T-helper 9 cell (primary cell): ENCODE data around the gene GRID1.

Experiments
- DNase-seq: peaks from one replicate; pipeline ENCODE4 v3.0.0-alpha.2; 2020

GRID1 gene

DNA sequence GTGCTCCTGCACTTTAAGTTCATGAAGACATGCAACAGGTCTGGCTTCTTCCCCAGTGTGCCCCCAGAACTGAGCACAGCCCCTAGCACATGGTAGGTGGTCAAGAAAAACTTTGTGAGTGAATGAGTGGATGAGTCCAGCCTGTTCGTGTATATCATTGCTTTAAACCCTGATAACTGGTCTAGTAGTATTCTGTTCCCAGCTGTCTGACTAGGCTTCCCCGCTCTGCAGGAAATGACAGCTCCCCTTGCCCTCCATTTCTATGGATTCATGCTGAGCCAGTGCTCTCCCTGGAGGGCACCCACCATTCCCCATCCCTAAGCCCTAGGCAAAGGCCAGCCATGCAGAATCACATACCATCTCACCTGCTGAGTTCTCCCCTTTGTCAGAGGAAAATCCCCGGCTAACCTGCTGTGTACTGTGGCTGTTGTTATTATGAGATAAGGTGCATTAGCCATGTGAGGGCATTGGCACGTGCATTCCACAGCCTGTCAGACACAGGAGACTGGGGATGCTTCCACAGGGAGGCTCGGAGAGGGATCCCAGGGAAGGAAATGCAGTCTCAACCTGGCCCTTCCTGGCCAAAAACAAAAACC is 698.9 kb downstream of the GRID1 start:
- DNase-seq, result no peak

DNA sequence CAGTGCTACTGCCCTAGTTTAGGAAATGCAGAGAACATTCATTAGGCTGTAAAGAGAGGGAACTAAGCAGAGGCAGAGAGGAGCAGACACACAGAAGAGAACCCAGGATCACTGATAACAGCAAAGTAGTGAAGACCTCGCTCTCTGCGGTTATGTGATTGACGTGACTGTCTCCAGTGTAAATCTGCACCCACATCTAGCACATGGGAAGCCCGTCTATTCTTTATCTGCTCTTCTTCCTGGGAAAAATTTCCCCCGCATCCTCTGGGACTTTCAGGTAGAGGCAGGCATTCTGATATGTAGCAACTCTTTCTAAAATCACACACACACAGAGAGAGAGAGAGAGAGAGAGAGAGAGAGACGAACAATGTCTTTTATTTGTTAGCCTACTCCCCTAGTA is 699.6 kb downstream of the GRID1 start:
- no peak for DNase-seq

DNA sequence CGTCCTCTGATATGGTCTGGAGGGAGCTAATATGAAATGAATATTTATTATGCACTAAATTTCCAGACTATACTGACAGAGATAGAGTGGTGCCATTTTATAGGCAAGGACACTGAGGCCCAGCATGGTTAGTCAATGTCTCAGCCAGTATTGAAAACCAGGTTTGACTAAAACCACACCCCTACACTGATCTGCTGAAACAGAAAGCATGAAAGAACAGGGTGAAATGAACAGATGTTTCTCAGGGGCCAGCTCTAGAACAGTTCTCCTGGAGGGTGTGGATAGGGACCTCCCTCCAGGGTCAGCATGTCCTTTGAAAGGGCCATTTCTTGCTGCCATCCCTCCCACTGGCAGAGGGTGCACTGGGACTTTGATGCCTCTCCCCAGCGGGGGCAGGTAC is 700.5 kb downstream of the GRID1 start:
- no peak for DNase-seq

DNA sequence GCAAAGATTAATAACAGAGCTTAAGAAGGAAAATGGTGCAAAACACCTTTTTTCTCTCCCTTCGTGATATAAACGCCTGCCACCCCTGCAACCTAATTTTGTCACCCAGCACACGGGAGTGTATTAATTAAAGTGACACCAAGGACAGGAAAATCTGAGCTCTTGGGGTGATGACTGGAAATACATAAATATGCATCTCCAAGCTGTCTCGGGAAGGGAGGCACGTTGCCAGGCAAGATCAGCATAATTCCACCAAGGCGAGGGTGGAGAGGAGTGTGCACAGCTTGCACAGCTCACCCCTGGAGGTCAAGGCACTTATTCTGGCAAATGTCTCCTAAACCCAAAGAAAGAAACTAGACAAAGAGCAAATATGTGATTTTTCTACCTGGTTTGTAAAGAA is 700.9 kb downstream of the GRID1 start:
- no peak for DNase-seq

DNA sequence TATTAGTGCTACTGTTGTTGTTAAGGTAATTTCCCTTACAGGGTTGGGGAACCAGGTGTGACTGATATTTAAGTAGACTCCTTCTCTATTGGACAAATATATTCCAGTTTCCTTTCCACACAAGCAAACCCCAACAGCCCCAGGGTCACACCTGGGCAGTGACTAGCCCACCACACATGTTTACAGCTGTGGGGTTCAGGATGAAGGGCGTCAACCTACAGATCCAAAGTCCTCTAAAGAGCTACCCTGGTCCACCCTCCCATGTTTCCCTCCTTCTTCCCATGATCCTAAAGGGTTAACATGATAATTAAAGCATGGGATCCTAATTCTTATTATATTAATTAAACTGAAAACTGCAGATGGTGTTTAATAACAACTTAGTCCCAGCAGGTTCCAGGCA is 701.5 kb downstream of the GRID1 start:
- no peak for DNase-seq

DNA sequence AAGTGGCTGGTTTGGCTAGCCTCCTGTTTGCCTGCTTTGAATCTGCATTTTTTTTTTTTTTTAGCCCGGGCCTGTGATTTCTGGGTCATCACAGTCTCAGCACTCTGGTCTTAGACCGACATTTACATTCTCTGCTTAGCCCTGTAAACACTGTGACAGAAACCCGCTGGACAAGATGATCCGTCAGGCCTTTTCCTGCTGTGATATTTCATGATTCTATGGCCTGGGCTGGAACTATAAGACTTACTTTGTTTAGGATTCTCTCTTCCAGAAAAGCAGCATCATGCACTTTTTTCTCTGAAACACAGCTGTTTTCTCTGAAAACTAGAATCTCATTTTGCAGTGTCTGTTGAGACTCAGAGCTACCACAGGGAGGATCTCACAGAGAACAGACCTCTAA is 705.5 kb downstream of the GRID1 start:
- no peak for DNase-seq

DNA sequence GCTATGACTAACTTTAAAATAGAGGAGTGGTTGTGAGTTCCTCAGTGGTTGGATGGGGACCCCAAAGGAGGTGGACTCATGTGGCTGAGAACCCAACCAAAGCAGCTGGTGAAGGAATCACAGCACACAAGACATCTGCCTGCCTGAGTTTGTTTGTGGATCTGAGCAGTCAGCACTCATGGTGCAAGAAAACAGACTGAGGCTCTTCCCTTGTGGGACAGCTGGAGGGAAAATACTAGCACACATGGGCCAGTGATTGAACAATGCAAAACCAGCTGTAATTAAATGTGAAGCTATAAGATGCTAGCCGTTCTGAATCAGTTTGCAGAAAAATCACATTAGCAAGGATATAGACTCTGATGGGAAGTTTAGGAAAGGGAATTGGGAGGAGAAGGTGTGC is 707.3 kb downstream of the GRID1 start:
- DNase-seq, result no peak

DNA sequence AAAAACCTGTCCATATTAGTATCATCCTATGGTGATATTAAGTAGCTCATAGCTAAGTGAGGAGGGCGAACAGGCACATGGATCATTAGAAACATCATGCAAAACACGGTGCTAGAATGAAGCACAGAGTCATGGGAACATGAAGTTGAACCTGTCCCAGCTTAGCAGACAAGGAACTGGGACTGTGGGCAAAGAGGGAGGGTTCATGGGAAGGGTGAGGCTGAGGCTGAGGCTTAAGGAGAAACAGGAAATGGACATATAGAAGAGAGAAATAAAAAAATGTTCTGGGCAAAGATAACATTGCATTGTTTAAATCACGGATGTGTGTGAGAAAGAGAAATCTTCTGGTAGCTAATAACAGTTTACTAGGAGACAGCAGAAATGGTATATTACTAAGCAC is 708.1 kb downstream of the GRID1 start:
- DNase-seq, result no peak

DNA sequence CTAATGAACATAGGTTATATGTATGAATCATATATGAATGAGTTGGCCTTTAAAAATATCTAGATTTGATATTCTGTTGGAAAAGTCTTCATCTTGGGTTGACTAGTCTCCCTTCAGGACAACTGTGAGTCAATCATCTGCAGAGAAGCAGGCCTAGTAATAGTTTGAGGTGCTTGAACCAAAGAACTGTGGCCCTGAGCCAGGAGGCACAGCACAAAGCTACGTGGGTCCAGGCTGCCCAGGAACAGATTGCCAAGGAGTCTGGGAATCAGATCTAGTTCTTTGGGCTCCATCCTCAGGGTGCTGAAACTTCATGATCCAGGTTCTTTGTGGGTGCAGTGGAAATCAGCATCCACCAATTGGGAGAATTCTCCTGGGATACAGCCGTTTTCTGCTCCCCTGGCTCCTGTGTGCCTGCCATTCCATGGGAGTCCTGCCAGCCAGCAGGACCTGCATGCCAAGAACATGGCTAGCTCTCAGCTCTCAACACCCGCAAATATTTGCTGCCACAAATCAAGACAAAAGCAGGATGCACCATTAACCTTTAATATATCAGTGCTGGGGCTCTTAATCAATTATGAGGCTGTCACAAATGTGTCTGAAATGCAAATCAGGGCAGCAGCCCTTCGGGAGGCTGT is 709.0 kb downstream of the GRID1 start:
- no peak for DNase-seq

DNA sequence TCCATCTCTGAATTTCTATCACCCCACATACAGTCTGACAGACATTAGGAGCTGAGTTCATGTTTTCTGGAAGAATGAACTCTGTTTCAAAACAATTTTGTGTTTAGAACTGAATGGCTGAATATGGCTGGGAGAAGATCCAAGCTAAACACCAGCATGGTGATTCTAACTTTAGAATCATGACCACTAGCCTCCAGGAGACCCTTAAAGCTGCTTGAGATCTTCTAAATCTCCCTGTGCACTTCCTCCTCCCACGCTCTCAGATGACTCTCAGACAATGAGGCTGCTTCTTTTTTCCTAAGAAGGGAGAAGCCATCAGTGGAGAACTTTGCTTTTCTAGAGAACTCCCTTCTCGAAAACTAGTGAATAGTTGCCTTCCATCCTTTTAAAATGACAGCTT is 711.2 kb downstream of the GRID1 start:
- no peak for DNase-seq

DNA sequence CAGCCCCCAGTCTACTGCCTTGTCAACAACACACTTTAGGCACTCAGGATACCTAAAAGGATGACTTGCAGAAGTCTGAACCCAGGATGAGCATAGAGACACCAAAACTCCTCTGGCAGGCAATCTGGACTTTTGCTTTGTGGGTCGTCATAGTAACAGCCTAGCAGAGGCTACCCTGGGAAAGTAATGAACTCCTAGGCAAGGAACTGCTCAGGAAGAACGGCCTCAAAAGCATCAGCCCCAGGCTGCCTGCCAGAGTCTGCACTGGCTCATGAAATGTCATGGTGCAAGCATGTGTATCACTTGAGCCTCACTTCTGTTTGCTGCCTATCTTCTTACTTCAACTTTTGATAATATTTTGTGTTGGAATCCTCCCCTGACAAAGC is 715.1 kb downstream of the GRID1 start:
- DNase-seq, result no peak

DNA sequence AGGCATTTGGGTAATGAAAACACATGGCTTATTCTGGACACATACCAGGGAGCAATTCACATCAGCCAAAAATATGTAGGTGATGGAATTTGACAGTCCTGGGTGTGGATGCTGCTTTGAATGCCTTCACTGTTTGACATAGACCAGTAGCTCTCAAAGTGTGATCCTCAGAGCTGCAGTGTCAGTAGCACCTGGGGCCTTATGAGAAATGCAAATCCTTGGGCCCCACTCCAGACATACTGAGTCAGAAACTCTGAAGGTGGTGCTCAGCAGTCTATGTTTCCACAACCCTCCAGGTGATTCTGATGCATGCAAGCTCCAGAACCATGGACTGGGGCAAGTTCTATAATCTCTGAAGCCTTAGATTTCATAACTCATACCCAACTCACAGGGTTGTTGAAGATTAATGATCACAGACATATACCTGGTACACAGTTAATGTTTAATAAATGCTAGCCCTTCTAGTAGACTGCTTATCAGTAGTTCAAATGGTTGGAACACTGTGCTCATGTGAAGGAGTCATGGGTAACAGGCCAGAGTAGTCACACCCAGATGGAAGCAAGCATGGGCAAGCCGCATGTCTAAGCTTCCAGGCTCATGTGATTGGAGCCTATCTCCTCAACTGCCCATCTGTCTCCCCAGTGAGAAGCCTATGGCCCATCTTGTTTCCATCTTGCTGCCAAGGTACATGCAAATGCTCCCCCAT is 715.7 kb downstream of the GRID1 start:
- DNase-seq, result no peak

DNA sequence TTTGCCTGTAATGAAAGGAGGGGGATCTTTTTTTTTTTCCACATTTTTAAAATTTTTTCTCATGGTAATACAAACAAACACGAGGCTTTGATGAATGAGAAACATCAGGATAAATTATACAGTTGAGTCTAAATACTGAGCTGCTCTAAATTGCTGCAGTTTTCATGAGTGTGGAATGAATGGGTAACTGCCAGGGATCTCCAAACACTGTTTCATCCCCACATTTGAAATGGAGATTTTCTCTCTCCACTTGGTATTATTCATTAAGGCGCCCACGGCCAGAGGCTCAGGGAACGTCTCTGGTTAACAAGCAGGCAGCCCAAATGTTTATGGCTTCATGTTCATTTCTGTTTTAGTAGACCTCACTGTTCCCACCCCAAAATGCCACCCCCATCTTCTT is 717.1 kb downstream of the GRID1 start:
- no peak for DNase-seq

DNA sequence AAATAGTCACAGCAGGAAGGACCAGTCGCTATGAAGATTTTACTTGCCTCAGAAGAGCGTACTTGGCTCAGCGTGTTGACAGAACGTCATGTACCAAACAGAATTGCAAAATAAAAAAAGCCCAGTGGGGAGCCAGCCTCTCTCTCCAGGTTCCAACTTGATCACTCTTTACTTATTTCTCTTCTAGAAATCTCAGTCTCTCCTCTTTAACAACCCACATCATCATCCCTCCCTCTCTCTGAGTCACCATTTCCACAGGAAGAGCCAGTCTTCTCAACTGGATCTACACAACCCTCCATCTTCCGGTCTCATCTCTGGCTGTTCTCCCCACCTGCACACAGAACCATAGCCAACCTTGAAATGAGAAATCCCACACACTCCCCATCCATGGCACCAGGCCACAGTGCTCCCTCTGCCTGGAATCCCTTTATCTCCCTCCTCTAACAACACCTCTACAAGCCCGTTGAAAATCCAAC is 718.3 kb downstream of the GRID1 start:
- DNase-seq, result no peak

DNA sequence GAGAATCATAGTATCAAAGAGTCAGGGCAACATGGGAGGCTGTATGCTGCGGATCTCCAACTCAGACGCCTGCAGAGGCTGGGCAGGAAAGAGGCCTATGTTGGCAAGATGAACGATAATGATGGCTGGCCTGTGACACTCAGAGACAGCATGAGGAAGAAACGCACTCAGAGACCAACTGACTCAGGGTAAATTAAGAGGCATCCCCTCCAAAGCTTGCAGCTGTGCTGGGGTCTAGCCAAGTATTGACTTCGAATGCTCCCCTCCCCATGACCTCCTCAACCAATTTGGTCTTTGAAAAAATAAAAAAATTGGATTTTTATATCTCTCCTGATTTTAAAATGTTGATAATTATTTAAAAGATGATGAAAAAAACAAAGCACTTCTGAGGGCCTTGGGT is 718.9 kb downstream of the GRID1 start:
- DNase-seq, result no peak

DNA sequence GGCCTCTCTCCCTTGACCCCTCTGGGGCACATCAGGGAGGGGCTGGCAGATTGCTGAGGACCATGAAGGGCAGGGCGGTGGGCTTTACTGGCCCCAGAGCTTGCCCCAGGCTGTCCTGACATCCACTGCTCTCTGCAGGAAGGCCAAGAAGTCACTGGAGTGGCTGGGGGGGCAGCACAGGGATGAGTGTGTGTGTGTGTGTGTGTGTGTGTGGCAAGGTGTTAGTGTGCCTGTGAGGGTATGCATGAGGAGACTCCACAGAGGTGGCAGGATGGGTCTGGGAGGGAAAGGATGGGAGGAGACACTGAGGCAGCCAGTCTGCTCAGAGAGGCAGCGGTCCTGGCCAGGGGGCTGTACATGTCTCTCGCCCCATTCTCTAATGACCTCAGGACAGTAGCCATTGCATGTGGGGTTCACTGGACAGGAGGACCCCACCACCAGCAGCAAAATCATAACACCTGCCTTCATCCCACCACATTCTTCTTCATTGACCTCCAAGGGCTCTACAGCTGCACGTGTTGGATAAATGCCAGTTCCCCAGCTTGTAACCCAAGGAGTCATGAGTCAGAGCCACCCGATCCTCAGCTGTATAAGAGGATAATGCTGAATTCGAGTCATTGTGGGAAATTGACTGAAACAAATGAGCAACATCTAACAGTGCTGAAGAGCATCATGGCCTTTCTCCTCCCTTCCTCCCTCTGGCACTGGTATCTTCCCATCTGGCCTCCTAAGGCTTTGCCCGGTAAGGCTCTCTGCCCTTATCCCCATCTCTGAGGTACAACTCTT is 720.5 kb downstream of the GRID1 start:
- no peak for DNase-seq

DNA sequence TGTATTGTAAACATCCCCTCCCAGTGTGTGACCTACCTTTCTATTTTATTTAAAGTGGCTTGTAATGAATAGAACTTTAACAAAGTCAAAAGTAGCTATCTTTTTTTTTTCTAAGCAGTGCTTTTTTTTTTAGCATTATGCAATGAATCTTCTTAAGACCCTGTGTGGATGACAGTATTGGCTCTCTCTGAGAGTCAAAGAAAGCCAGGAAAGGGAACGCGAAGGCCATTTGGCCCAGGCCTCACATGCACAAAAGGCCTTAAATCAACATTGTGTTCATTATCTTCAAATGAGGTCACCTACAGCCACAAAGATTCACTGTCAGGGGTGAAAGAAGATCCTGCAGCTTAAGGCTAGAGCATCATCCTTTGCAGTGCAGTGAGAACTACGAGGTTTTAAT is 721.5 kb downstream of the GRID1 start:
- no peak for DNase-seq

DNA sequence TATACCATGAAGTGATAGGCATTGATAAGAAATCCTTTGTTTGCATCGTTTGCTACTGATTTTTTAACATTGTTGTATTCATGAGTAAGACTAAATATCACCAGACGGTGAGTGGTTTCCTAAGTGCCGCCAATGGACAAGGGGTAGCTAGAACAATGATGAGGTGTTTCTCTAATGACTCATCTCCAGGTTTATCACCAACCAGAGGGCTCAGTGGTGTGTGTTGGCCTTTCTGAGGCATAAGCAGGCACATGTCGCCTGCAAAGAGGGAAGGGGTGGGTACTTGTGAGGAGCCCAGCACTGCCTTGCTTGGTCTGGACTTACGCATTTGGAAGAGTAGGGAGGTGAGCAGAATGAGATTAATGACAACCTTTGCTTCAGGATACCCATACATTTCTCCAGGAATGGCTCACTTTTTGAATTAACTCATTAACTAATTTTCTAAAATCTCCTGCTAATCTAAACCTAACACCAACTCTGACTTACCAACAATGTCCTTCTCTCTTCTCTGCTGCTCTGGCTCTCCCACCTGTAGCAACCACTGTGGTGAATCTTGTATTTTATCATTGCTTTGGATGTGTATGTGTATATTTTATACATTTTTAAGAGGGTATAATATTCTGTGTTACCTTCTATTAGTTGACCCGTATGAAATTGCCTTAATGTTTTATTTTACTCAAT is 722.6 kb downstream of the GRID1 start:
- DNase-seq, result no peak

DNA sequence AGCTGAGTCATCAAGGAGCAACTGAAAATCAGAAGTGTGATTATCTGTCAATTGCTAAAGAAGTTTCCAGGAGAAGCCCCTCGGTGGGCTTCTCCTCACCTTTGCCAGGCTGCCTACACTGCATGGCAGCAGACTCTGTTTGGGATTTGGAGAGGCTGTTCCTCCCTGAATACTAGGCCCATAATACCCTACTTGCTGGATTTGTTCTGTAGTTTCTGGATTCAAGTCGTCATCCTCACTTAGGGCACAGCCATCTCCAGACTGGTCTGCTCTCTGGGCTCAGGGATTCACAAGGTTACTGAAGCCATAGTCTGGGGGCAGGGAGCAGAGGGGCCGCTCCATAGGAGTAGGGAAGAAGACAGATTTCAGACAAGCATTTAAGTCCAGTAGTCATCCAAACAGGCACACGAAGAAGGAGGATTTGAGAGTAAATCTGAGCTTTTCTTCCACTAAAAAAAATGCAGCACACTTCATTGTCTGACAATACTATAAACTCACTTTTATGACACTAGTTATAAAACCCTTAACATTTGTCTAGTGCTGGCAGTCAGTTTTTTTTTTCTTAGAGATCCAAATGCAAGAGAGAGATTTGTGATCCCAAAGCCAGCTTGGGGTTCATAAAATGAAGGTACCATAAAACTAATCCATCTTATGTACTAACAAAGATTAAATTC is 723.3 kb downstream of the GRID1 start:
- no peak for DNase-seq

DNA sequence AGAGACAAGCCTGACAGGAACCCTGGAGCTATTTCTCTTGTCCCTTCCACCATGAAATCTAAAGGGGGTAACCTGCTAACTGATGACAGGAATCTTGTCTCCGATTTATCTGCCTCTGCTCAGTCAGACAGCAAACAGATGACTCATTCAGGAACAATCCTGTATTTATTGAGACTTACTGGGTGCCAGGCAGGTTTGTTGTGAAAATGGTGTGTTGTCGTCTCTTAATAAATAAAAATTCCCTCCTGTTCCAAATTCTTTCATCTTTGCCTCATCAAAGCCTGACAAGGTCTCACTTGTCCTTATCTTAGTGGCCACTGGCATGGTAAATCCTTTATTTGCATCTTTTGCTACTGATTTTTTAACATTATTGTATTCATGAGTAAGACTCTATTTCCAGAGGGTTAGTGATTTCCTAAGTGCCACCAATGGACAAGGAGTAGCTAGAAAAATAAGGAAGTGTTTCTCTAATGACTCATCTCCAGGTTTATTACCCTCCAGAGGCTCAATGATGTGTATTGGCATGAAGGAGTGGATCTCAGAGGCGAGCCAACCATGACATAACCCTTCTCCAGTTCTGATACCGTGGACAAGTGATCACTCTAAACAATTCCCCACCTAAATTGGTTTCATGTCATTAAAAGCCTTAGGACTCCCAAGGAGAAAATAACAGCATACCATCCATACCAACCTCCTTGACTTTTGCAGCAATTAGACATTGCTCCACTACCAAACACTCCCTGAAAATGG is 724.0 kb downstream of the GRID1 start:
- DNase-seq, result no peak

DNA sequence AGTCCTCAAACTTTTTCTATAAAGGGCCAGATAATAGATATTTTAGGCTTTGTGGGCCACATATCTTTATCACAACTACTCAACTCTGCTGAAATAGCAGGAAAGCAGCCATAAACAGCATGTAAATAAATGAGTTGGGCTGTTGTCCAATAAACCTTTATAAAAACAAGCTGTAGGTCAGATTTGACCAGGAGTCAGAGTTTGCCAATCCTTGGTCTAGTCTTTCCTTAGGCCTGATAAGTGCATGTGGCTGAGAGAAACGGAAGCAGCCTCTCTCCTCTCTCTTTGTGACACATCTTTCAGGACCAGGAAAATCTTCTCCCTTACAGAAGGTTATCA is 724.5 kb downstream of the GRID1 start:
- DNase-seq, result no peak

DNA sequence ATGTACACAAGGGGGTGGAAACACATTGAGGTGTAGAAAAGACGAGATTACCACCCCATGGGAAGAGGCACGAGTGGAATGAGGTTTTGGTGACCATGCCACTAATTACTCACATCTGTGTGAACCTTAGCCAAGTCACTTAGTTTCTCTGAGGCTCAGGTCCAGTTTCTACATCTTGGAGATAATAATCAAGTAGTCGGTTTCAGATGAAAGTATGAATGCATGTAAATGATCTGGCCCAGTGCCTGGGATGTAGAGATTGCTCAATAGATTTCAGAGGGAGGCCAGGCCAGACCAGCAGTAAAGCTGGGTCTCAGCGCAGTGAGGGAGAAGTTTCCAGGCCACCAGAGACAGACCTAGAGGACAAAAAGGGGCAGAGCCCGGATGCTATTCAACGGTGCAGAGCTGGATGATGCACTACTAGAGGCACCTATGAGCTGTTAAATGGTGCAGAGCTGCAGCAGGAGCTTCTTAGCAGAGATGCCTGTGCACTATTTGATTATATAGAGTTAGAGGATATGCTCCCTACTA is 725.1 kb downstream of the GRID1 start:
- DNase-seq, result no peak
